NCI-H460 (cell line): Measurements from ENCODE around the gene KAT2A. TPM values are rescaled to one million over a fixed set of nuclear protein-coding genes. Genes with fewer than 3 reads are reported as not detected.
"Not testable (repeated sequence)": the region's sequence is repeated elsewhere in the genome, so short reads cannot be mapped to it uniquely, and the experiment has no call there.

Experiments used
- DNase-seq: peaks from one replicate; pipeline ENCODE4 v3.0.0-alpha.2; 2016; ENCODE audit warnings: low read depth; ENCODE audit errors: extremely low read depth
- polyA plus RNA-seq: library from polyadenylated mRNA; depleted of rRNA; stranded (reverse); fragments of >200 nt; gene quantifications from 2 replicates; pipeline ENCODE4 v1.2.3, GENCODE V29; 2014; cell fraction: nucleus; rRNA removed
- total RNA-seq: library from RNA; depleted of rRNA; stranded (reverse); fragments of >200 nt; shearing (Covaris generic); gene quantifications from 2 replicates; pipeline ENCODE4 v1.2.3, GENCODE V29; 2014; rRNA removed

KAT2A gene
- total RNA-seq = 19.2 and 23.4 TPM in 2 replicates
- 243 and 255 TPM in 2 replicates for polyA plus RNA-seq

GRCh38 chr17:42120770-42121769 lies at the start of gene KAT2A:
TSS of gene KAT2A (minus strand) at chr17:42121367. CDS start at chr17:42121304, 63 bp downstream.
- DNase-seq = peak; percentile 82

GRCh38 chr17:42169351-42169750 lies 48.2 kb upstream of the KAT2A start:
- no peak for DNase-seq

GRCh38 chr17:42167807-42168206 lies 46.6 kb upstream of the KAT2A start:
- no peak for DNase-seq

- DNase-seq = no peak
These were observed 45.1 kb upstream of the KAT2A start for GRCh38 chr17:42166196-42166763.

GRCh38 chr17:42165751-42166150 lies 44.6 kb upstream of the KAT2A start:
- DNase-seq = no peak

GRCh38 chr17:42163696-42164407 lies 42.7 kb upstream of the KAT2A start:
- DNase-seq = no peak

GRCh38 chr17:42163113-42163512 lies 41.9 kb upstream of the KAT2A start:
- DNase-seq = no peak

GRCh38 chr17:42160531-42160910 lies 39.4 kb upstream of the KAT2A start:
- no peak for DNase-seq

GRCh38 chr17:42159796-42160530 lies 38.8 kb upstream of the KAT2A start:
- DNase-seq = no peak

- DNase-seq = no peak
These were observed 34.5 kb upstream of the KAT2A start for GRCh38 chr17:42155614-42156045.

- no peak for DNase-seq
These were observed 33.0 kb upstream of the KAT2A start for GRCh38 chr17:42153919-42154742.

GRCh38 chr17:42146911-42147607 lies 25.9 kb upstream of the KAT2A start:
- DNase-seq = no peak

- not testable (repeated sequence) for DNase-seq
These were observed 22.0 kb upstream of the KAT2A start for GRCh38 chr17:42143138-42143537.

- DNase-seq = no peak
These were observed 21.3 kb upstream of the KAT2A start for GRCh38 chr17:42142371-42142896.

GRCh38 chr17:42141382-42141781 lies 20.2 kb upstream of the KAT2A start:
- DNase-seq = no peak

GRCh38 chr17:42140690-42141089 lies 19.5 kb upstream of the KAT2A start:
- not testable (repeated sequence) for DNase-seq

GRCh38 chr17:42138749-42139492 lies 17.8 kb upstream of the KAT2A start:
- no peak for DNase-seq

- DNase-seq = no peak
These were observed 15.5 kb upstream of the KAT2A start for GRCh38 chr17:42136654-42137051.
